ENCODE measurements around the gene CCDC38. TPM values are rescaled to one million over a fixed set of nuclear protein-coding genes. Genes with fewer than 3 reads are reported as not detected.

CCDC38 gene
- total RNA-seq, 1 experiment from 2014 or later: not detected

GRCh38 chr12:95838125-95838524 lies 104.3 kb downstream of the CCDC38 start:
- ChIA-PET CTCF (no interaction called here), POLR2A (no interaction called here)
- Histone ChIP-seq H3K4me3 (ENCODE audit: low read depth, low read length) (no peak overlapping the region), H3K27me3 (replicated peaks; ENCODE audit: control insufficient read depth, insufficient read depth, low read length) (no peaks in the 10 kb centered on the region), H3K36me3 (ENCODE audit: control insufficient read depth, insufficient read depth, low read length) (no peaks in the 10 kb centered on the region), H3K9me3 (no peaks in the 10 kb centered on the region), H3K4me1 (peaks cover 5% of the 10 kb centered on the region; the same call in 1 of the 2 replicates)
- Mint-ChIP-seq H3K4me1 (ENCODE audit: low read depth, unreplicated experiment) (peaks cover 7% of the 10 kb centered on the region), H3K4me3 (ENCODE audit: unreplicated experiment) (no peak overlapping the region), H3K36me3 (ENCODE audit: insufficient read depth, unreplicated experiment) (no peaks in the 10 kb centered on the region), H3K27ac (ENCODE audit: unreplicated experiment) (no peak overlapping the region), H3K27me3 (ENCODE audit: insufficient read depth, unreplicated experiment) (peaks cover 3% of the 10 kb centered on the region), H3K9me3 (ENCODE audit: unreplicated experiment) (no peaks in the 10 kb centered on the region)
- no peak for DNase-seq
- BruUV-seq (replicated peaks): no TSS peak
- TF ChIP-seq, protein P1, sequence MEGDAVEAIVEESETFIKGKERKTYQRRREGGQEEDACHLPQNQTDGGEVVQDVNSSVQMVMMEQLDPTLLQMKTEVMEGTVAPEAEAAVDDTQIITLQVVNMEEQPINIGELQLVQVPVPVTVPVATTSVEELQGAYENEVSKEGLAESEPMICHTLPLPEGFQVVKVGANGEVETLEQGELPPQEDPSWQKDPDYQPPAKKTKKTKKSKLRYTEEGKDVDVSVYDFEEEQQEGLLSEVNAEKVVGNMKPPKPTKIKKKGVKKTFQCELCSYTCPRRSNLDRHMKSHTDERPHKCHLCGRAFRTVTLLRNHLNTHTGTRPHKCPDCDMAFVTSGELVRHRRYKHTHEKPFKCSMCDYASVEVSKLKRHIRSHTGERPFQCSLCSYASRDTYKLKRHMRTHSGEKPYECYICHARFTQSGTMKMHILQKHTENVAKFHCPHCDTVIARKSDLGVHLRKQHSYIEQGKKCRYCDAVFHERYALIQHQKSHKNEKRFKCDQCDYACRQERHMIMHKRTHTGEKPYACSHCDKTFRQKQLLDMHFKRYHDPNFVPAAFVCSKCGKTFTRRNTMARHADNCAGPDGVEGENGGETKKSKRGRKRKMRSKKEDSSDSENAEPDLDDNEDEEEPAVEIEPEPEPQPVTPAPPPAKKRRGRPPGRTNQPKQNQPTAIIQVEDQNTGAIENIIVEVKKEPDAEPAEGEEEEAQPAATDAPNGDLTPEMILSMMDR (IDR thresholded peaks at IDR 0.05; ENCODE audit: insufficient read depth in 1 of 2, low read depth in 1 of 2, low read length in 1 of 2, severe bottlenecking in 1 of 2, unreplicated experiment in 1 of 2): no peak
- intact Hi-C loops (cut with micrococcal nuclease; ENCODE audit: unreplicated experiment): no loop called here

DNA sequence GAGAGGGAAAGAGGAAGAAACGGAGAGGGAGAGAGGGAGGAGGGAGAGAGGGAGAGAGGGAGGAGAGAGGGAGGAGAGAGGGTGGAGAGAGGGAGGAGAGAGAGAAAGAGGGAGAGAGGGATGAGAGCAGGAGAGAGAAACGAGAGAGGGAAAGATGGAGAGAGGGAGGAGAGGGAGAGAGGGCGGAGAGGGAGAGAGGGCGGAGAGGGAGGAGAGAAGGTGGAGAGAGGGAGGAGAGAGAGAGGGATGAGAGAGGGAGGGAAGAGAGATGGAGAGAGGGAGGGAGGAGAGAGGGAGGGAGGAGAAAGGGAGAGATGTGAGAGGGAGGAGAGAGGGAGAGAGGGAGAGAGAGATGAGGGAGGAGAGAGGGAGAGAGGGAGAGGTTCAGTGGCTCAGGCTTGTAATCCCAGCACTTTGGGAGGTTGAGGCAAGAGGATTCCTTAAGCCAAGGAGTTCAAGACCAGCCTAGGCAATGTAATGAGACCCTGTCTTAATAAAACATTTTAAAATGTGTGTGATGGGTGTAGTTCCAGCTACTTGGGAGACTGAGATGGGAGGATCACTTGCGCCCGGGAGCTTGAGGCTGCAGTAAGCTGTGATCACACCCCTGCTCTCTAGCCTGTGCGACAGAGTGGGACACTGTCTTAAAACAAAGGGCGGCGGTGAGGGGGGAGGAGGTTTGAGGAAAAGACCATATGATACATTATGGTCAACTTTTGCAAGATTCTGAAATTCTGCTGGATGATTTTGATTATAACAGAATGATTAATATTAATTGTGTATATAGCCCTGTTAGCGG lies 105.0 kb downstream of the CCDC38 start:
- Histone ChIP-seq H3K4me3 (ENCODE audit: low read depth, low read length) (no peak overlapping the region), H3K9me3 (no peaks in the 10 kb centered on the region), H3K4me1 (peaks cover 5% of the 10 kb centered on the region; the same call in 1 of the 2 replicates), H3K36me3 (ENCODE audit: control insufficient read depth, insufficient read depth, low read length) (no peaks in the 10 kb centered on the region), H3K27me3 (replicated peaks; ENCODE audit: control insufficient read depth, insufficient read depth, low read length) (no peaks in the 10 kb centered on the region)
- BruUV-seq (replicated peaks): no TSS peak
- ChIA-PET CTCF (no interaction called here), POLR2A (no interaction called here)
- Mint-ChIP-seq H3K36me3 (ENCODE audit: insufficient read depth, unreplicated experiment) (no peaks in the 10 kb centered on the region), H3K9me3 (ENCODE audit: unreplicated experiment) (no peaks in the 10 kb centered on the region), H3K27ac (ENCODE audit: unreplicated experiment) (no peak overlapping the region), H3K27me3 (ENCODE audit: insufficient read depth, unreplicated experiment) (peaks cover 3% of the 10 kb centered on the region), H3K4me3 (ENCODE audit: unreplicated experiment) (no peak overlapping the region), H3K4me1 (ENCODE audit: low read depth, unreplicated experiment) (peaks cover 7% of the 10 kb centered on the region)
- no peak for DNase-seq
- intact Hi-C loops (cut with micrococcal nuclease; ENCODE audit: unreplicated experiment): no loop called here
- TF ChIP-seq, protein P1 (IDR thresholded peaks at IDR 0.05; ENCODE audit: insufficient read depth in 1 of 2, low read depth in 1 of 2, low read length in 1 of 2, severe bottlenecking in 1 of 2, unreplicated experiment in 1 of 2): no peak

DNA sequence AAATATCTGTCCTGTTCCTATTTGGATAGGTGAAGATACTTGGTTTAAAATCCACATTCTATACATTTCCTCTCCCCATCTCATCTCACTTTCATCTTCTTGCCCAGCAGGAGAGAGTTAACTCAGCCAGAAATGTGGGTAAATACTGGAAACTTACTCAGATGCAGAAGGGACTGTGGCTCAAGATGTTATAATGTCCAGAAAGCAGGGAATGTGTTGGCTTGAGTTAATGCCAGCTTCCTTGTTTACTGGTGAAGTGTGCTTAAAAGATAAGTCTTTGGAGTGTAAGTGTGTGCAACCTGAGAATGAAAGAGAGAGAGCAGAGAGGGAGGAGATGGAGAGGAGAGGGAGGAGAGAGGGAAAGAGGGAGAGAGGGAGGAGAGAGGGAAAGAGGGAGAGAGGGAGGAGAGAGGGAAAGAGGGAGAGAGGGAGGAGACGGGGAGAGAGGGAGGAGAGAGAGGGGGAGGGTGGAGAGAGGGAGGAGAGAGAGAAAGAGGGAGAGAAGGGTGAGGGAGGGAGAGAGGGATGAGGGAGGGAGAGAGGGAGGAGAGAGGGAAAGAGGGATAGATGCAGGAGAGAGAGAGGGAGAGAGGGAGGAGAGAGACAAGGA lies 105.7 kb downstream of the CCDC38 start:
- no peak for DNase-seq
- no peaks in the 10 kb centered on the region for H3K27me3 ChIP-seq (replicated peaks; ENCODE audit: control insufficient read depth, insufficient read depth, low read length)
- intact Hi-C loops (cut with micrococcal nuclease; ENCODE audit: unreplicated experiment): no loop called here
- peaks cover 7% of the 10 kb centered on the region for H3K4me1 Mint-ChIP-seq (ENCODE audit: low read depth, unreplicated experiment)
- TF ChIP-seq, protein P1 (IDR thresholded peaks at IDR 0.05; ENCODE audit: insufficient read depth in 1 of 2, low read depth in 1 of 2, low read length in 1 of 2, severe bottlenecking in 1 of 2, unreplicated experiment in 1 of 2): no peak
- no peaks in the 10 kb centered on the region for H3K36me3 Mint-ChIP-seq (ENCODE audit: insufficient read depth, unreplicated experiment)
- H3K4me3 Mint-ChIP-seq (ENCODE audit: unreplicated experiment): no peak overlapping the region
- H3K9me3 Mint-ChIP-seq (ENCODE audit: unreplicated experiment): no peaks in the 10 kb centered on the region
- ChIA-PET CTCF (no interaction called here), POLR2A (no interaction called here)
- H3K27ac Mint-ChIP-seq (ENCODE audit: unreplicated experiment): no peak overlapping the region
- peaks cover 5% of the 10 kb centered on the region; the same call in 1 of the 2 replicates for H3K4me1 ChIP-seq
- no TSS peak for BruUV-seq (replicated peaks)
- H3K4me3 ChIP-seq (ENCODE audit: low read depth, low read length): no peak overlapping the region
- no peaks in the 10 kb centered on the region for H3K36me3 ChIP-seq (ENCODE audit: control insufficient read depth, insufficient read depth, low read length)
- peaks cover 3% of the 10 kb centered on the region for H3K27me3 Mint-ChIP-seq (ENCODE audit: insufficient read depth, unreplicated experiment)
- no peaks in the 10 kb centered on the region for H3K9me3 ChIP-seq
